ENCODE measurements around the gene POC1B.

Gene POC1B

GRCh38 chr12:89414851-89415250 lies 111.0 kb downstream of the POC1B start:
- no peak for DNase-seq

DNA sequence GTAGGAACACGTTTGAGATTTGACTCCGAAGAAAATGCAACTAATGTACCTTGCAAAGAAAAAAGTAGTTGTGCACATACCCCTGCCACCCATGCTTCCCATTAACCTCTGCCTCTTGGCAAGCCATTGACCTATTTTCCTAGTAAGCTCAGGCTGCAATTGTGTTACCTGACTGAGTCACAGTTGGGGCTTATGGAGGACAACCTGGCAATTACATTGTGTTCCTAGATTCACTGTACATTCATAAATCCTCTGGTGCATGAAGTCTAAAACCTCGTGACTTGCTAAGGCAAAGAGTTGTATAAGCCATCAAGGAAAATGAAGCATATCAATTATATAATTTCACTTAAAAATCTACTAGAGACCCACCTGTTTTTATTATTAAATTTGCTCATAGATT lies 111.5 kb downstream of the POC1B start:
- no peak for DNase-seq

DNA sequence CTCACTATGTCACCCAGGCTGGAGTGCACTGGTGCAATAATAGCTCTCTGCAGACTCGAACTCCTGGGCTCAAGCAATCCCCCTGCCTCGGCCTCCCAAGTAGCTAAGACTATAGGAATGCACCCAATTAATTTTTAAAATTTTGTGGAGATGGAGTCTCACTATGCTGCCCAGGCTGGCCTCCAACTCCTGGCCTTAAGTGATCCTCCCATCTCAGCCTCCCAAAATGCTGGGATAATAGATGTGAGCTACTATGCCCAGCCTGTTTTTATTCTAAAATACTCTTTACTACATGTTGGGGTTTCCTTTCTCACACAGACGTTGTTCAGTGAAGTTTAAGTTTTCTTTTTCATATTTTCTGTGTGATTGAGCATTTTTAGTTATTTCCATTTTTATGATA lies 112.6 kb downstream of the POC1B start:
- no peak for DNase-seq

GRCh38 chr12:89412665-89413064 lies 113.2 kb downstream of the POC1B start:
- no peak for DNase-seq

GRCh38 chr12:89411846-89412245 lies 114.0 kb downstream of the POC1B start:
- no peak for DNase-seq

DNA sequence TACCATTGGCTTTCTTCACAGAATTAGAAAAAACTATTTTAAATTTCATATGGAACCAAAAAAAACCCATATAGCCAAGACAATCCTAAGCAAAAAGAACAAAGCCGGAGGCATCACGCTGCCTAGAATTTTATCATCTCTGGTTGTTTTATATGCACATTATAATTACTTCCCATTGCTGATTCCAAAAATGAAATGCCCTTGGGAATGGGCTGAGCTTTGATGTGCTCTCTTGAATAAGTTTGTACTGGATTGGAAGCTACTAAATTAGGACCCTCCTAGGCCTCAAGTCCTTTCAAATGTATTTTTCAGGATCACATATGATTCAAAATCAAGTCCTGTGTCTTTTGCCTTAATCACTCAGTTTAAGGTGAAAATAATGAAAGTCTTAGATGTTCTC lies 114.6 kb downstream of the POC1B start:
- DNase-seq = no peak

DNA sequence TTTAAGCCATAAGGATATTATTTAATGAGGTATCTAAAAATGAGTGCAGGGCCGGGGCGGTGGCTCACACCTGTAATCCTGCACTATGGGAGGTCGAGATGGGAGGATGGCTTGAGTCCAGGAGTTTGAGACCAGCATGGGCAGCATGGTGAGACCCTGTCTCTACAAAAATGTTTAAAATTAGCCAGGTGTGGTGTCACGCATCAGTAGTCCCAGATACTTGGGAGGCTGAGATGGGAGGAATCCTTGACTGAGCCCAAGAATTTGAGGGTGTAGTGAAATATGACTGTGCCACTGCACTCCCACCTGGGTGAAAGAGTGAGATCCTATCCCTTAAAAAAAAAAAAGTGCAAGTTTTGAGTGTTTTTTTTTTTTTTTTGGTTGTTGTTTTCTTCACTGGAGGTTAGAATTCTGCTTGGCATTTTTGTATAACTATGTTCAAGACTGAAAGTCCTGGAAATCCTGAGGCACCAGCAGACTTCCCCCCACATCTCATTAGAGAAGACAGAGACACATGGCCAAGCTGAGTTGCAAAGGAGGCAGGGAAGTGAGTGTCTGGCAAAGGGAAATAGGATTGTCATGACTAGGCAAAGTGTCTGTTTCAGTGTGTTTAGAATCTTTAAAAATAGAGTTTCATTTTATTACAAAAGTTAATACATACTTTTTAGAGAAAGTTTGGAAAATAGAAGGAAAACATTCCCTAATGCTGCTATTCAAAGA lies 120.1 kb downstream of the POC1B start:
- DNase-seq = no peak

GRCh38 chr12:89401433-89402058 lies 124.3 kb downstream of the POC1B start:
- no peak for DNase-seq

GRCh38 chr12:89400415-89400814 lies 125.4 kb downstream of the POC1B start:
- no peak for DNase-seq

DNA sequence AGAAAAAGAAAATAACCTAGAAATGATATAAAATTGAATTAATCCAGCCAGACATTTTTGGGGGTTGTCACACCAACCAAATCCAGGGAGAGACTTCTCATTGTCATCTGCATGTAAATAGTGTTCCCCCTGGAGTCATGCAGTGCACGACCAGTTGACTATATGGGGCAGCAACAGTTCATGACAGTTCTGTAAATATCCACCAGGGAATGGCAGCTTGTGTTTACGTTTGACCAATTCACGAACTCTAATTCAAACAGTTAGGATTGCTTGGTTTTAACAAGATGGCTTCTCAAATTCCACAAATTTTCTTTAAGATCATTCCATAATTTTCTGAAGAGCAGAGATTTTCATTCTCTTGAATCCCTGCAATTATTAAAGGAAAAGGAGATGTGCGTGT lies 130.1 kb downstream of the POC1B start:
- no peak for DNase-seq

- no peak for DNase-seq
Measured at GRCh38 chr12:89393551-89394121, 132.2 kb downstream of the POC1B start.

DNA sequence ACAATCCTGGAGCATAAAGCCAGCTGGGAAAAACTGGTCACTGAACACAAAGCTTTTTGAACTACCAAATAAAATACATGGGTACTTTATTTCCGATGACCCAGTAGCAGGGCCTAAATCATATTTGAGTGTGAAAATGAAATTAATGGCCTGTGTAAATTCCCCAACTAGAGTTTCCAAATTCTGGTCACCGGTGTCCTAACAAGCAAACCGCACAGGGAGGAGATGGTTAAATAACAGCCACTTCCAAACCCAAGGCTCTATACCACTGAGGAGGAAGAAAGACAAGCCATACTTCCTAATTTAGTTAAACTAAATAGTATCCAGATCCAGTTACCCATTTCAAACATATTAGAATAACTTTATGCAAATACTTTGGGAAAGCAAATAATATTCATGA lies 133.5 kb downstream of the POC1B start:
- DNase-seq = no peak

DNA sequence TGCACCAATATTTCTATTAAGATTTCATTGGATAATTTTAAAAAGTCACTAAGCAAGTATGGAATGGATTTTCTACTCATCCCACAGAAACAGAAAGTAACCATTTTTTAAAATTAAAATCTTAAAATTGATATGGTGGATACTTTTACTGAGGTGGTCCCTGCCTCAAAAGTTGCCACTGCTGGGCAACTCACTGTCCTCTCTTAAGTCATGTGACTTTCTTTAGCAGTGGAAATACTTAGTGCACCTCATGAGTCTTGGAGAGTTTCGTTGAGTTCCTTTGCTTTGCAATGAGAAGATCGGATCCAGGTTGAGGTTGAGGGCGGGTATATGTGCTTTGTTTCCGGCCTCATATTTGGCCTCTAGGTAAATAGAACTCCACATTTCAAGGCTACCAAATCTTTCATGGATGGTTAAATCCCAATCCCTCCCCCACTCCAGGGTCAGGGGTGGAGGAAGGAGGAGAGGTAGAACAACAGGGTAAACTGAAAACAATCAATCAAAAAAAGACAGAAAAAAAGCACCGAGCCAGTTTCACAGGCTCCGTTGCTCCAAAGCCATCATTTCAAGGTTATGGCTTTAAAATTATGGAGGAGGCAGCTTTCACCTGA lies 134.0 kb downstream of the POC1B start:
- DNase-seq = no peak

DNA sequence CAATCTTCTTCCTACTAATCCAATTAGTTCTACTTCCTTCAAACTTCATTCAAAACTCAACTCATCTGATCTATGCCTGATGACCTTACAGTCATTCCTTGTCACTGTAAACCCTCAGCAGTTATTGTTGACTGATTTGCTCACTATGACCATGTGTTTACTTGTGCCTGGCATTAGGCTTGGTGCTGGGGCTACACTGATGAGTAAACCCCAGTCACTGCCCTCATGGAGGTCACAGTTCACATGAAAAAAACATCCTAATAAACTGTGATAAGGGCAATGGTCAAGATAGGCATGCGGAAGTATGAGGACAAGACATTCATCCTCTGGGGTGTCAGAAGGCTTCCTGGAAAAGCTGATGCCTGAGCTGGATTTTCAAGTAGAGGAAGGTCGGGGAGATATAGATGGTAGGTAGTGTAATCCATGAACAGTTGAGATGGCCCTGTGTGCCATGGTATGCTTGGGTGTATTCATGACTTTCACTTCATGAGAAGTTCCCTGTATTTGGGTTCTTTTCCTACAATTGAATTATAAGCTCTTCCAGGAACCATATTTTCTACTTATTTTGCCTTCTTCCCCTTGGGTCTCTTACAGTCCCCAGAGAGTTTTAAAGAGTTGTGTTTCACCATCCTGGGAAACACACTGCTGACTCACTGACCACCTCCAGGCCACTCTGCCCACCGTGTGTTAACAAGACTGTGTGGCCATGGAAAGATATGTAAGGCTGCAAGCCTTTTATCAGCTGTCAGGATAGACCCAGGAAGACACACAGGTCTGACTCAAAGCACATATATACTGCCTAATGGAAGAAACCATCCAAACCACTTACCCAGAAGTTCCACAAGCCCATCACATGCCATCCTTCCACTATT lies 134.8 kb downstream of the POC1B start:
- peak; percentile 32 for DNase-seq

DNA sequence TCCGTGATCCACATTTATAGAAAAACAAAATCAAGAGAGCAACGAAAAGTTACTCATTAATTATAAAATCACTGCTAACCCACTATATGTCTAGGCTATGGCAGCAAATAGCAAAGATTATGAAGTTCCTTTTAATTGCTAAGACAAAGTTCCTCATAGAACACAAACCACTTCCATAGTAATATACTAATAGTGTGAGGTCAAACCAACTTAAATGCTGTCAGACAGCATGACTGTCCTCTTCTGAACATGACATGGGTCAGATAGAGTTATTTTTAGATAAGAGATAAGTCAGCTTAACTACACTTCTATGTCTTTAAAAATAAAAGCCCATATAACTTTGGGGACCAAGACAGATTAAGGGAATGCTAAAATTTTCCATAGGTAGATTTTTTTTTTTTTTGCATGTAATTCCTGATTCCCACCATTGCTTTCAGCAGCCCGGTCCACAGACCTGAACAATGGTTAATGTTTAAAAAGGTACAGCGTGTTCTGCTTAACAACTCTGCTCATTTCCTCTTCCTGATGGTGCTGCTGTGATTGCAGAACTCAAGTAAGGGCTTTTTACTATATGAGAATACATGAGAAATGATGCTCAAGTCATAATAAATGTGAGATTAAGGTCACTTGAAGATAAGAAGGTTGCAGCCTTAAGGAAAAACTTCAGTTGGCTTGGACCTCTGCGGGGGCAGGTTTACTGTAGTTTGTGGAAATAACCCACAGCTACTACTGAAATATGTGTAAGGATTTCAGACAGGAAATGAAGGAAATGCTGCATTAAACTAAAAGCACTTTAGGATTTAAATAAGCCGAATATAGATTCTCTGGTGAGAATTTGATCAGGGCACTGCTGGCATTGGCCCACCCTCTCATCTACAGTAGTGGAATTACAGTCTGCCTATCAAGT lies 135.8 kb downstream of the POC1B start:
- DNase-seq = peak; percentile 38

DNA sequence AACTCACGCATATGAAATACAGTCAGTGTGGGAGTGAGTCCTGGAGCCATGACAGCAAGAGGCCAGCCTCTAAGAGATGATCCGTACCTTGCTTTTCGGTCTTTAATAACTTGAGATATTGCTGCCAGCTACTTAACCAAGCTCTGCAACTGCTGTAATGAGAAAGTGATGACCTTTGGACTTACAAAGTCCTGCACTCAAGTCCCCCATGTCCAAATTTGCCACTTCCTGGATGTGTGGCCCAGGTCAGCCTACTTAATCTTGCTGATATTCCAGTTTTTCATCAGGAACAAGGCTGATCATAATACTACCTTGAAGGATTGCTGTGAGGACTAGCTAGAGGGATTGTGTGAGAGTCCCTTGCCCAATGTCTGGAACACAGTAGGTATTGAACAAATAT lies 139.7 kb downstream of the POC1B start:
- no peak for DNase-seq

GRCh38 chr12:89384807-89385206 lies 141.0 kb downstream of the POC1B start:
- DNase-seq = no peak

- DNase-seq = no peak
Measured at GRCh38 chr12:89384050-89384758, 141.6 kb downstream of the POC1B start.

DNA sequence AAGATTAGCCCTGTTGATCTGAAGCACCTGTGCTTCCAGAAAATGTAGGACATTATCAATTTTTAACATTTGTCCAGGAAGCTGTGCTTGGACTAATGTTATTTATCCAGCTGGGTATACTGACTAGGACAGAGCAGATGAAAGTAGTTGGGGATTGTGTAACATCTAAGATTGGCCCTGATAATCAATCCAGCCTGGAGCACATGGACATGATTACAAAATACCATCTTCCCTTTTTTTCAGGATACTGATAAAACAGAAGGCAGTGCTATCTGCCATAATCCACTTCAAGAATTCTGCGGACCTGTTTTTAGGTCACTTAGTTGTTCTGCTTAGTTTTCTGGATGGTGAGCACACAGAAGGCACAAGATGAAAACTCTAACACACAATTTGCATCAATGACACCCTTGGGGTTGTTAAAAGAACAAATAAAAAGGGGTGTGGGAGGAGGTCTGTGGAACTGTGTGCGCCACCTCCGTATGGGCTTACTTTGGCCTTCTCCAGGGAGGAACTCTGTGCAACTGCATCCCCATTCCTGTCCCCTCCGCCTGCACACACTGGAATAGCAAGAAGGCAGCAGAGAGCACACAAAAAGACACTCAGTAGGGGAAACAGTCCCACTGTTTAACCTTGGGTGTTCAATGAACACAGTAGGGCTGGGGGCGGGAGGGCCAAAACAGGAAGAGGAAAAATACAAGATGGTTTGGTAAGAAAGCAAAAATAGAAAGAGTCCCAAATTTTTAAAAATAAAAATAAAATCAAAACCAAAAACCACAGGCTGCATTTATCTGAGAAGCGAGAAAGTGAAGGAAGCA lies 142.4 kb downstream of the POC1B start:
- no peak for DNase-seq

GRCh38 chr12:89382328-89382727 lies 143.5 kb downstream of the POC1B start:
- DNase-seq = no peak
